ENCODE measurements around the gene TRIB2. TPM values are rescaled to one million over a fixed set of nuclear protein-coding genes. Genes with fewer than 3 reads are reported as not detected.

The TRIB2 gene
- polyA plus RNA-seq, 1 of the 3 experiments (the other 2 are of a cell fraction), result 27.5 TPM

- TF ChIP-seq IRF3 (IDR thresholded peaks at IDR 0.05; ENCODE audit: low read depth, low read length), result no peak
- no peak for TF ChIP-seq SIN3A (IDR thresholded peaks at IDR 0.05; ENCODE audit: borderline replicate concordance, low read depth, low read length)
- no peak; the same call in 1 of the 2 replicates for TF ChIP-seq YY1 (IDR thresholded peaks at IDR 0.05; ENCODE audit: low read depth)
- TF ChIP-seq USF2 (IDR thresholded peaks at IDR 0.05; ENCODE audit: borderline replicate concordance, low read depth, low read length), result no peak
- TF ChIP-seq FOXJ3 (CRISPR knock-in tag; IDR thresholded peaks at IDR 0.05), result no peak
- no peak for TF ChIP-seq RAD21 (IDR thresholded peaks at IDR 0.05; ENCODE audit: low read length)
- TF ChIP-seq MAX (IDR thresholded peaks at IDR 0.05; ENCODE audit: low read depth), result peak; percentile 31; the same call in 1 of the 2 replicates
- no peak for TF ChIP-seq EZH2phosphoT487 (IDR thresholded peaks at IDR 0.05; ENCODE audit: borderline replicate concordance, low read depth)
- TF ChIP-seq NRF1 (IDR thresholded peaks at IDR 0.05; ENCODE audit: low read depth, low read length), result no peak
- TF ChIP-seq JUND (IDR thresholded peaks at IDR 0.05), result peak; percentile 91
- 0 out of 2 replicates have a peak, but pooled peaks have one; percentile 9 for TF ChIP-seq FOXM1 (IDR thresholded peaks at IDR 0.05; ENCODE audit: low read depth)
- TF ChIP-seq FOSL2 (IDR thresholded peaks at IDR 0.05; ENCODE audit: borderline replicate concordance, low read depth), result peak; percentile 88
- no peak for TF ChIP-seq CHD2 (IDR thresholded peaks at IDR 0.05; ENCODE audit: low read length, partially characterized antibody)
- TF ChIP-seq TCF12 (IDR thresholded peaks at IDR 0.05), result peak; percentile 81
- TF ChIP-seq CTCF (IDR thresholded peaks at IDR 0.05), result no peak
- TF ChIP-seq RCOR1 (IDR thresholded peaks at IDR 0.05; ENCODE audit: low read length), result no peak
- no peak for TF ChIP-seq ZBTB33 (IDR thresholded peaks at IDR 0.05; ENCODE audit: borderline replicate concordance, low read depth)
- no peak for TF ChIP-seq GATA2 (CRISPR knock-in tag; IDR thresholded peaks at IDR 0.05)
- TF ChIP-seq RXRA (IDR thresholded peaks at IDR 0.05; ENCODE audit: borderline replicate concordance, low read depth), result no peak; the same call in 1 of the 2 replicates
Measured at GRCh38 chr2:12714391-12715221, 2.1 kb upstream of the TRIB2 start (continued).
